ENCODE data around the gene SV2C. TPM values are rescaled to one million over a fixed set of nuclear protein-coding genes. Genes with fewer than 3 reads are reported as not detected.

Gene SV2C
- total RNA-seq, 1 donor from 2014 or later, result not detected

DNA sequence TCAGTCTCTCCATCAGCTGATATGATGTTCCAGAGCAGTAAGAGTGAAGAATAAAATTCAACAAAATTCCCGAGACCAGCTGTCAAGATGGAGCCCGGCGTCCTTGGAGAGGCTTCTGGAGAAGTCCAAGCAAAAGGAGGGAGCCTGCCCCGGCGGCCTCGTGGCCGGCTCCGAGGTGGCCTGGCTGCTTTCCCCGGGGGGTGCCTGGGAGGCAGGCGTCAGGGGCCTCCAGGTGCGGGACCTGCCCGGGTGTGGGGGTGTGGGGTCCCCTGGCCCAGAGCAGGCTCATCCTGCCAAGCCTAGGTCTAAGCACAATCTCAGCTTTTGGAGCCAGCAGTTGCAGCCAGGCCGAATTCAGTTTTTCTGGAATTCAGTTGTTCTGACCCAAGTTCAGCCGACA lies 197.3 kb downstream of the SV2C start:
- H3K27ac Mint-ChIP-seq (ENCODE audit: unreplicated experiment), result no peak overlapping the region
- TF ChIP-seq, protein P1, sequence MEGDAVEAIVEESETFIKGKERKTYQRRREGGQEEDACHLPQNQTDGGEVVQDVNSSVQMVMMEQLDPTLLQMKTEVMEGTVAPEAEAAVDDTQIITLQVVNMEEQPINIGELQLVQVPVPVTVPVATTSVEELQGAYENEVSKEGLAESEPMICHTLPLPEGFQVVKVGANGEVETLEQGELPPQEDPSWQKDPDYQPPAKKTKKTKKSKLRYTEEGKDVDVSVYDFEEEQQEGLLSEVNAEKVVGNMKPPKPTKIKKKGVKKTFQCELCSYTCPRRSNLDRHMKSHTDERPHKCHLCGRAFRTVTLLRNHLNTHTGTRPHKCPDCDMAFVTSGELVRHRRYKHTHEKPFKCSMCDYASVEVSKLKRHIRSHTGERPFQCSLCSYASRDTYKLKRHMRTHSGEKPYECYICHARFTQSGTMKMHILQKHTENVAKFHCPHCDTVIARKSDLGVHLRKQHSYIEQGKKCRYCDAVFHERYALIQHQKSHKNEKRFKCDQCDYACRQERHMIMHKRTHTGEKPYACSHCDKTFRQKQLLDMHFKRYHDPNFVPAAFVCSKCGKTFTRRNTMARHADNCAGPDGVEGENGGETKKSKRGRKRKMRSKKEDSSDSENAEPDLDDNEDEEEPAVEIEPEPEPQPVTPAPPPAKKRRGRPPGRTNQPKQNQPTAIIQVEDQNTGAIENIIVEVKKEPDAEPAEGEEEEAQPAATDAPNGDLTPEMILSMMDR (IDR thresholded peaks at IDR 0.05), result no peak
- no peak overlapping the region for H3K4me3 Mint-ChIP-seq (ENCODE audit: unreplicated experiment)
- H3K4me1 Mint-ChIP-seq (ENCODE audit: unreplicated experiment), result no peaks in the 10 kb centered on the region
- H3K27me3 Mint-ChIP-seq (ENCODE audit: unreplicated experiment), result no peaks in the 10 kb centered on the region
- no peaks in the 10 kb centered on the region for H3K36me3 Mint-ChIP-seq (ENCODE audit: unreplicated experiment)
- no peaks in the 10 kb centered on the region for H3K9me3 Mint-ChIP-seq (ENCODE audit: unreplicated experiment)
- DNase-seq (ENCODE audit: extremely low spot score, unreplicated experiment), result no peak

DNA sequence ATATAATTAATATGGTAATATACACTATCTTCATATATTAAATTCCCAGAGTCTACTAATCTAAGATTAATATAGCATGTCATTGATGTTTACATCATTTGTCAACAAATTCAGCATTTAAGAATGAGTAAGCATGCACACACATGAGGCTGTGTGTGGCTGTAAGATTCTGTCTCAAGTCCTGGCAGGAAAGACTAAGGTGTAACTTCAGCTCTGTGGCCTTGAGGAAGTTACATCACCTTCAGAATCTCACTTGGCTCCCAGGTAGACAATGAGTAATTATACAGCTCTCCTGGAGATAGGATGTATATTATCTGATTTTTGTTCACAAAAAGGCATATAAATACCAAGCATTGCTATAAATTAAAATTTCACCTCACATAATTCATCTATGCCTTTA lies 200.5 kb downstream of the SV2C start:
- H3K27ac Mint-ChIP-seq (ENCODE audit: unreplicated experiment), result no peak overlapping the region

DNA sequence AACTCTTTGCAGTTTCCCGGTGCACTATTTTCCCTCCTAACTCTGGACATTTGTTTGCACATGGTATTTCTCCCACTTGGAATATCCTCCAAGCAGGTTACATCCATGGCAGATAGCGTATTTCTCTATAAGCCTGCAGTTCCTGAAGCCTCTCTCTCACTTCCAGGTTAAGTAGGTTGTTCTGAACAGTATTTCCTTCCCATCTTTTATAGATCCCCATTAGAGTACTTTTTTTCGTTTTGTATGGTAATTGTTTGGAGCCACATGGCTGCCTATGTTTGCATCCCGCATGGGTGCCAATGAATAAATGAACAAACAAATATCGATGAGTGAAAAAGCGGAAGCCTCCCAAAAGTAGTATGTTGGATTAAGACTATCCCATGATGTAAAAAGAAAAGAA lies 206.5 kb downstream of the SV2C start:
- peaks cover 7% of the 10 kb centered on the region for H3K4me1 Mint-ChIP-seq (ENCODE audit: unreplicated experiment)
- no peak for DNase-seq (ENCODE audit: extremely low spot score, unreplicated experiment)
- no peak overlapping the region for H3K4me3 Mint-ChIP-seq (ENCODE audit: unreplicated experiment)
- no peaks in the 10 kb centered on the region for H3K9me3 Mint-ChIP-seq (ENCODE audit: unreplicated experiment)
- TF ChIP-seq, protein P1 (IDR thresholded peaks at IDR 0.05), result no peak
- no peaks in the 10 kb centered on the region for H3K27me3 Mint-ChIP-seq (ENCODE audit: unreplicated experiment)
- no peaks in the 10 kb centered on the region for H3K36me3 Mint-ChIP-seq (ENCODE audit: unreplicated experiment)
- H3K27ac Mint-ChIP-seq (ENCODE audit: unreplicated experiment), result no peak overlapping the region

More for the DNA sequence above, 200.5 kb downstream of the SV2C start:
- no peaks in the 10 kb centered on the region for H3K9me3 Mint-ChIP-seq (ENCODE audit: unreplicated experiment)
- H3K36me3 Mint-ChIP-seq (ENCODE audit: unreplicated experiment), result no peaks in the 10 kb centered on the region
- H3K4me1 Mint-ChIP-seq (ENCODE audit: unreplicated experiment), result no peaks in the 10 kb centered on the region
- H3K27me3 Mint-ChIP-seq (ENCODE audit: unreplicated experiment), result no peaks in the 10 kb centered on the region
- no peak overlapping the region for H3K4me3 Mint-ChIP-seq (ENCODE audit: unreplicated experiment)
- TF ChIP-seq, protein P1 (IDR thresholded peaks at IDR 0.05), result no peak
- no peak for DNase-seq (ENCODE audit: extremely low spot score, unreplicated experiment)

DNA sequence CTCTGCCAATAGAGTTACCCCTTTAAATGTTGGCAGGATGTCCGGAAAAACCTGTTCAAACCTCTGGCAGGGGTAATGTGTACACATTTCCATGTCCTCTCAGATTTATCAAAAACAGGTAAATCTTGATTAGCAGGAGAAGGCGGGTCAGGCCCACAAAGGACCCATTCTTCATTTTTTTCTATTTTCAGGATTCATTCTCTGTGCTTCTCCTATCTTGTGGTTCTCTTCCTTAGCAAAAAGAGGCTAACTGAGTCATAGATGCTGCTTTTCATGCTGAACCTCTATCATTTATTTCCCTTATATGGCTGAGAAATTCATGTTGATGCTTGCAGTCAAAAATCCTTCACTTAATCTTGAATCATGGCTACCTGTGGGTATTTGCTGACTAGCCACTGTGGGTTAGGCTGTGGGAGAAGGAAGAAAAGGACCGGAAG lies 207.2 kb downstream of the SV2C start:
- Mint-ChIP-seq H3K4me1 (ENCODE audit: unreplicated experiment) (peaks cover 13% of the 10 kb centered on the region), H3K27me3 (ENCODE audit: unreplicated experiment) (no peaks in the 10 kb centered on the region), H3K27ac (ENCODE audit: unreplicated experiment) (no peak overlapping the region), H3K9me3 (ENCODE audit: unreplicated experiment) (no peaks in the 10 kb centered on the region), H3K36me3 (ENCODE audit: unreplicated experiment) (no peaks in the 10 kb centered on the region), H3K4me3 (ENCODE audit: unreplicated experiment) (no peak overlapping the region)
- no peak for DNase-seq (ENCODE audit: extremely low spot score, unreplicated experiment)
- TF ChIP-seq, protein P1 (IDR thresholded peaks at IDR 0.05), result no peak

DNA sequence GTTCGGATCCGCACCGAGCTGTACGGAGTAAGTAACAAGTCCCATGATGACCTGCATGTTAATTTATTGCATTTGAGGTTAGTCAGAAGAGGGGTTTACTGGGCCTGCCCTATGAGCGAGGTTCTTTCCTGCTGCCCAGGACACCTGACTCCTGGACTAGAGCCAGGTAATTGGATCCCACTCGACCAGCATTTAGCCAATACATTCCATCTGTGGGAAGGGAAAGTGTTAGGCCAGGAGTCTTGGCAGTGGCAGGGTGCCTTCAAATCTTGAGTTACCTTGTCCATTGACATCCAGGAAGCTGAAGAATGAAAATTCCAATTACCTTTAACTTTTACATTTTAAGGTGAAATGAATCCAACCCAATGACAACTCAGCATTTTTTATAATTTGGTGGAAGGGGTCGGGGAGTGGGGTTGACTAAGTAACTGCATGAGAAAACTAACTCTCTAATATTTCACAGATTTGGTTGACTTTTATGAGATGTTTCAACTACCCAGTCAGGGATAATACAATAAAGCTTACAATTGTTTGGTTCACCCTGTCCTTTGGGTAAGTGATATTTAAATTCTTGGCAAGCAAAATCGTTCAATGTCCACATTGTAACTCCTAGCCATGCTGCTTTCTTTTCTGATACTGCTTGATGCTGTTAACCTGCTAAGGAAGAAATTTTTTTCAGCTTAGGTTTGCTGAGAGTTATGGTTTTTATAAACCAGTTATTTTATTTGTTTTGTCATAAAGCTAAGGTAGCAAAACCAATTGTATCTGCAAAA lies 208.3 kb downstream of the SV2C start:
- DNase-seq (ENCODE audit: extremely low spot score, unreplicated experiment), result no peak
- no peaks in the 10 kb centered on the region for H3K27me3 Mint-ChIP-seq (ENCODE audit: unreplicated experiment)
- no peaks in the 10 kb centered on the region for H3K9me3 Mint-ChIP-seq (ENCODE audit: unreplicated experiment)
- peaks cover 17% of the 10 kb centered on the region for H3K4me1 Mint-ChIP-seq (ENCODE audit: unreplicated experiment)
- TF ChIP-seq, protein P1 (IDR thresholded peaks at IDR 0.05), result no peak
- no peak overlapping the region for H3K27ac Mint-ChIP-seq (ENCODE audit: unreplicated experiment)
- no peak overlapping the region for H3K4me3 Mint-ChIP-seq (ENCODE audit: unreplicated experiment)
- H3K36me3 Mint-ChIP-seq (ENCODE audit: unreplicated experiment), result no peaks in the 10 kb centered on the region
